Neuron (in vitro differentiated cells): ENCODE measurements around the gene CALHM3.
"Not testable (repeated sequence)": the region's sequence is repeated elsewhere in the genome, so short reads cannot be mapped to it uniquely, and the experiment has no call there.

Source experiments
- H2AFZ ChIP-seq: one replicate; pipeline ENCODE4 v1.6.1; 2013; ENCODE audit warnings: low read depth, mild to moderate bottlenecking, inconsistent platforms, low read length, moderate library complexity
- H3K27me3 ChIP-seq: one replicate; pipeline ENCODE4 v1.6.1; 2013; ENCODE audit warnings: low read length; ENCODE audit not compliant: insufficient read depth
- H3K36me3 ChIP-seq: one replicate; pipeline ENCODE4 v1.6.1; 2013; ENCODE audit warnings: low read length; ENCODE audit not compliant: insufficient read depth
- H3K4me1 ChIP-seq: one replicate; pipeline ENCODE4 v1.6.1; 2013; ENCODE audit warnings: low read length; ENCODE audit not compliant: insufficient read depth
- H3K4me3 ChIP-seq: 2 replicates; pipeline ENCODE4 v1.5.1; 2013; ENCODE audit warnings: mild to moderate bottlenecking, low read length, moderate library complexity
- H3K9me3 ChIP-seq: one replicate; pipeline ENCODE4 v1.6.1; 2013; ENCODE audit warnings: low read length

Gene CALHM3

DNA sequence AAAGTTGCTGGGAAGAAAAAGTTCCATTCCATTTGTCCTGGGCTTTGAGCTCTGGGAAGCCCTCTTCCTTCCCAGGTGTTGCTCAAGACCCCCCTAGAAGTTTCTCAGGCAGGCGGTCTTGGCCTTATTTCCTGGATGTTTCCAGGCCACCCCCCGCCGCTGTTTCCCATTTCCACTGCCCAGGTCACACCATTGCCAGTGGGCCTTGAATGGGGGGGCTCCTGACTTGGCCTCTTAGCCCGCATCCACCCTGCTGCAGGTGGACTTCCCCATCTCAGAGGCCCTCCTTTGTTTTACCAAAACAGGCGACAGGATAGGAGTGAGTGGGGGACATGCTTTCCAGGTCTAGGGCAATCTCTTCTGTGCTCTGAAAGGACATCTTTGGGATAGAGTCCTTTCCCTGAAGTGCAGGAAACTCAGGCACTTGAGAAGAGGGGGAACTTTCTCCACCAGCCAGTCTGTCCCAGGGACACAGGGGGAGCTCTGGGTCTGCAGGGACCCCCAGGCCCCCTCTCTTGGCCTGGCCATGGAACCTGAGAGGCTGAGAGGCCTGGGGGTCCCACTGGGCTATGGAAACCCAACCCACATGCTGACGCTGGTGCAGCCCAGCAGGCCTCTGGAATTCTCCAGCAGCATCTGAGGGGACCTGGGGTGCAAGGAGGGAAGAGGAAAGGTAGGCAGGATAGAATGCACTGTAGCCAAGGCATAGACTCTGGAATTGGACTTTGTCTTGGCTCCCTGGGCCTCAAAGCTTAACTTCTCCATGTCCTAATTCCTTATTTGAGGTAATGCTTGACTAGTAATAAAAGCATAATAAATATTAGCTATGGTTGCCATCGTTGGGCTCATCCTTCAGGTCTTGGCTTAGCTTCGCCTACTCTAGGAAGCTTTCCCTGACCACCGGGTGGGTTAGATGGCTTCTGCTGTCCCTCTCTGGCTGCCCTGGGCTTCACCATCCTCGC lies 32.0 kb upstream of the CALHM3 start:
- H3K4me1 ChIP-seq, result no peaks in the 10 kb centered on the region
- H3K27me3 ChIP-seq, result peaks cover 9% of the 10 kb centered on the region
- no peak overlapping the region for H2AFZ ChIP-seq
- H3K4me3 ChIP-seq, result no peak overlapping the region
- no peaks in the 10 kb centered on the region for H3K9me3 ChIP-seq
- H3K36me3 ChIP-seq, result no peaks in the 10 kb centered on the region

DNA sequence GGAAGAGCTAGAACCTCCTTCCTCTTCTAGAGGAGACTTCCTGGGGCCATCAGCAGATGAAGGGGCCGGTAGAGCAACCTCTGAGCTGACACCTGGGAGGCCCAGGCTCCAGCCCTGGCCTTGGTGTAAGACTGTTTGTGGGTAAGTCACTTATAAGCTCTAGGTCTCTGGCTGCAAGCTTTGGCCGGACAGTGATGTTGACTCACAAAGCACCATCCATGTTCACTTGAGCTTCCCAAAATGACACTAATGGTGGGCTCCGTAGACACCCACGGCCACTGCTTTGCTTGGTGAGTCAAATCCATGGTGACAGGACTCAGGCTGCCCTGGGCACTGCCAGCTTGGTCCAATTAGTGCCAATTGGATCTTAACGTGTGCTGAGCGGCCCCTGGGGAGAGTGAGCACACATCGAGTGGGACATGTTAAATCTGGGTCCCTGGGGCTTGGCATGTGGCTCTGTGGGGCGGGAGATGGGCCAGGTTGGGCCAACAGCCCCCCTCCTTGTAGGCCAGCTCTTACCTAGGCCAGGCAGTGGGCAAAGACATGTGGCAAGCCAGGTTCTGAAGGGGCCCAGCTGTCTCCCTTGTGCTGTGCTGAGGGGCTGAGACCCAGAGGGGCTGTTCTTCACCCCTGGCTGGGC lies 31.1 kb upstream of the CALHM3 start:
- H3K36me3 ChIP-seq, result no peaks in the 10 kb centered on the region
- H3K4me1 ChIP-seq, result no peaks in the 10 kb centered on the region
- H3K27me3 ChIP-seq, result peaks cover 10% of the 10 kb centered on the region
- no peak overlapping the region for H2AFZ ChIP-seq
- no peak overlapping the region for H3K4me3 ChIP-seq
- no peaks in the 10 kb centered on the region for H3K9me3 ChIP-seq

DNA sequence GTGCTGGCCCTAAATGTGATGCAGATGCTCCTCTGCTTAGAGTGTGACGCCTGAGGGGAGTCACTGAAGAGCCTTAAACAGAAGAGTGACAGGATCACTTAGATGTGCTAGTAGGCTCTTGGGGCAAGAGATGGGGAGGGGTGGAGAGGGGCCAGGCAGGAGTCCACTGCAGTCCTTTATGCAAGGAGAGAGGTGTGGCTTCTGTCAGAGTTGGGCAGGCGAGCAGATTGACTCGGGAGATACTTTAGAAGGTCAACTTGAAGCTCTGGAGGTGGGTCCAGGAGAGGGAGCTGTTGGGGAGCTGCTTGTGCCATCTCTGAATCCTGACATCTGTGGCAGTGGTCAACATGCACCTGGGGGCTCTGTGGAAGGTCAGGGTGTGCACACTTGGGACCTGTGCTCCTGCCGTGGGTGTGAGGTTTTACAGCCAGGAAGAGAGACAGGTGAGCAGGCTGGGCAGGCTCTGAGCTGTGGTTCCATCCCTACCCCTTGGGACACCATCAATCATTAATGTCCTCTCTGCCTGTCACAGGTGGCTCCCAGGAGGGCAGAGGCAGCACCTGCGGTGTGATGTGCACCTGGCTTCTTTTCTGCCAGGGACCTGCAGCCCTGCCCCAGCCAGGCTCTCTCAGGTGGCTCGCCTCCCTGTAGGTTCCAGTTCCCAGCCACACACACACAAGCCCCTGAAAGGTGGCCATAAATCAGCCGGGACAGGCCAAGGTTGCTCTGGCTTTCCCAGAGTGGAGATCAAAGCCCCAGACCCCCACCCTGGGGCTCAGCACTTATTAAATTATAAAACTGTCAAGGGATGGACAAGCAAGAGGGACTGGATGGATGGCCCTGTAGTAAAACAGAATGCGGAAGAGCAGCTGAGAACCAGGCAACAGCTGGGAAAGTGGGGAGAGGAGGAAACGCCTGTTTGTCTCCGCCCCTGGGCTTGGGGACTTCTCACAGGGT lies 28.5 kb upstream of the CALHM3 start:
- Histone ChIP-seq H3K4me3 (no peak overlapping the region), H3K36me3 (no peaks in the 10 kb centered on the region), H2AFZ (no peak overlapping the region), H3K27me3 (peaks cover 10% of the 10 kb centered on the region), H3K9me3 (no peaks in the 10 kb centered on the region), H3K4me1 (peaks cover 2% of the 10 kb centered on the region)

DNA sequence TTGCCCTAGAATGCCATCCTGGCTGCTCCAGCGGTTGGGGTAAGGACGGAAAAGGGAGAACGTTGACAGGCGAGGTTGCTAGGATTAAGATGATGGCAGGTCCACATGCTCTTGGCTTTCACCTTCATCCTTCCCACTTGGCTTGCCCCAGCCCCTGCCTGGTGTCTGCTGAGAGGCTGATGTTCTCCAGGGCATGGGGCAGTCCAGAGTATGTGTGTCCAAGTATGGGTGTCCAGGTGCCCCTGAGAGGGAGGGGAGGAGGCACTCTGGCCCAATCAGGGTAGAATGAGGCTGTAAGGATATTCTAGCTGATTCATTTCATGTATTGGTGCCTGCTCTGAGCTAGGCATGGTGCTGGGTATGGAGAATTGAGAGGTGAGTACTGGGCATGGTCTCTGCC lies 27.0 kb upstream of the CALHM3 start:
- Histone ChIP-seq H3K4me3 (no peak overlapping the region), H3K4me1 (peaks cover 3% of the 10 kb centered on the region), H2AFZ (no peak overlapping the region), H3K27me3 (peaks cover 8% of the 10 kb centered on the region), H3K9me3 (no peaks in the 10 kb centered on the region), H3K36me3 (no peaks in the 10 kb centered on the region)

DNA sequence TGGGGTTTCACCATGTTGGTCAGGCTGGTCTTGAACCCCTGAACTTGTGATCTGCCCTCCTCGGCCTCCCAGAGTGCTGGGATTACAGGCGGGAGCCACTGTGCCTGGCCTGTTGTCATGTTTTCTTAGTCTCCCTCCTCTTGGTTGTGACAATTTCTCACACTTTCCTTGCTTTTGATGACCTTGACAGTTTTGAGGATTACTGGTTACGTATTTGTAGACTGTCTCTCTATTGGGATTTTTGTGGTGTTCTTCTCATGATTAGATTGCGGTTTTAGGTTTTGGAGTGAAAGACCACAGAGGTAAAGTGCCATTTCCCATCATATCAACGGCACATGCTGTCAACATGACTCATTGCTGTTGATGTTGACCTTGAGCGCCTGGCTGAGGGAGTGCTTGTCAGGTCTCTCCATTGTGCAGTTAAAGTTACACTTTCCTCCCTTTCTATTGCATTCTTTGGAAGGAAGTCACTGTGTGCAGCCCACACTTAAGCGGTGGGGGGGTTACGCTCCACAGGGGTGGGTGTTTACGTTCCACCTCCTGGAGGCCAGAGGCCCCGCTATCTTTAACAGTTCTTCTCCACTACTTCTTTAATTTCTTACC lies 25.2 kb upstream of the CALHM3 start:
- no peak overlapping the region for H2AFZ ChIP-seq
- H3K4me3 ChIP-seq, result no peak overlapping the region
- peaks cover 5% of the 10 kb centered on the region for H3K4me1 ChIP-seq
- H3K9me3 ChIP-seq, result no peaks in the 10 kb centered on the region
- H3K27me3 ChIP-seq, result peaks cover 15% of the 10 kb centered on the region
- H3K36me3 ChIP-seq, result no peaks in the 10 kb centered on the region

DNA sequence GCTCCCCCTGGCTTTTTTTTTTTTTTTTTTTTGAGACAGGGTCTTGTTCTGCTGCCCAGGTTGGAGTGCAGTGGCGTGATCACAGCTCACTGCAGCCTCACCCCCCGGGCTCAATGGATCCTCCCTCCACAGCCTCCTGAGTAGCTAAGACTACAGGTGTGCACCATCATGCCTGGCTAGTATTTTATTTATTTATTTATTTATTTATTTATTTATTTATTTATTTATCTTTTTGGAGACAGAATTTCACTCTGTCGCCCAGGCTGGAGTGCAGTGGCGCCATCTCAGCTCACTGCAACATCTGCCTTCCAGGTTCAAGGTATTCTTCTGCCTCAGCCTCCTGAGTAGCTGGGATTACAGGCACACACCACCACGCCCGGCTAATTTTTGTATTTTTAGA lies 24.7 kb upstream of the CALHM3 start:
- H3K36me3 ChIP-seq, H3K9me3 ChIP-seq, H2AFZ ChIP-seq, H3K4me3 ChIP-seq, H3K4me1 ChIP-seq: not testable (repeated sequence)
- H3K27me3 ChIP-seq, result peaks cover 15% of the 10 kb centered on the region

DNA sequence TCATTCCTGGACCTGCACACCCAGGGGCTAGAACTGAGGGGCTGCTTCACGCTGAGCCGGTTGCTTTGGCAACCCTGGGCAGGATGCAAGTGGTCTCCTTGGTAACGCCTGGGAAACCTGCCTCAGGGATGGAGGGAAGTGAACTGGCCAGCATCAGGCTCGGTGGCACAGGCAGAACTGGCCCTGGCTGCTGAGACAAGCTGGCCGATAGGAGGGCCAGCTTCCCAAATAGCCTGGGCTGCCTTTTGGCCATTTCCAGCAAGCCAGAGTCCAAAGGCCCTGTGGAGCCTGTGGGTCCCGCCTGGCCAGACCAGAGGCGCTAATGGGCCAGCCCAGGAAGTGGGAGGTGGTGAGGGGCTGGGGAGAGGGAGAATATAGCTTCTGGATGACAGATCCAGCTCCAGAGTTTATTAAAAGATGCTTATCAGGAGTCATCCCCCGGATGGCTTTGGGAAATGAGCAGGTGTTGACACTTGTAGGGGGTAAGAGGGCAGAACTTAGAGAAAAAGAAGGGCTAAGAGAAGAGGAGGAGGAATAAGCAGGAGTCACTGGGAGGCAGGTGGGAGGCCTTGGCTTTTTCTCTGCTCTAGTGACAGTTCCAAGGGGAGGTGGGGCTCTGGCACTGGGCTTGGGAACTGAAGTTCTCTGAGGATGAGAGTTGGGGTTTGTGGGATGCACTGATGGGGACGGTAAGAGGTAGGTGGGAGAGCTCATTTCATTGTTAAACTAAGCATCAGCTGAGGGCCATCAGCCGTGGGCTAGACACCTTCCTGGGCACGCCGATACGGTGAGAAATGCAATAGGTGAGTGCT lies 24.0 kb upstream of the CALHM3 start:
- Histone ChIP-seq H3K27me3 (peaks cover 15% of the 10 kb centered on the region), H3K4me3 (no peak overlapping the region), H3K9me3 (no peaks in the 10 kb centered on the region), H3K36me3 (no peaks in the 10 kb centered on the region), H3K4me1 (peaks cover 5% of the 10 kb centered on the region), H2AFZ (no peak overlapping the region)

DNA sequence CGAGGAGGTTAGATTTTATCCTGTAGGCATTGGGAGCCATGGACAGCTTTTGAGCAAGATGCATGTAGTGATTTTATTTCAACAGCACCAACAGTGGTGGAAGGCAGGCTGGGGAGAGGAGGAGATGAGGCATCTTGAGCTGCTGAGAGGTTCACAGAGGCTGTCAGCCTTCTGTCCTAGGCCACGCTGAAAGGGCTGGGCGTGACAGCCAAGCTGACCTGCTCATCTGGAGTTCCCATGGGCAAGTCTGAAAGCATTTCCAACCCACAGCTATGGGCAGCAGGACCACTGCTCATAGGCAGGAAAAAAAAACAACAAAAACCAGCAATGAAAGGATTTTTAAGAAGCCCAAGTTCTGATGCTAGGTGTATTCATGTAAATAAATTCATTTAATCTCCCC lies 22.1 kb upstream of the CALHM3 start:
- H3K27me3 ChIP-seq, result peaks cover 11% of the 10 kb centered on the region
- H3K4me1 ChIP-seq, result peaks cover 5% of the 10 kb centered on the region
- no peaks in the 10 kb centered on the region for H3K36me3 ChIP-seq
- H3K9me3 ChIP-seq, result no peaks in the 10 kb centered on the region
- no peak overlapping the region for H2AFZ ChIP-seq
- H3K4me3 ChIP-seq, result no peak overlapping the region

DNA sequence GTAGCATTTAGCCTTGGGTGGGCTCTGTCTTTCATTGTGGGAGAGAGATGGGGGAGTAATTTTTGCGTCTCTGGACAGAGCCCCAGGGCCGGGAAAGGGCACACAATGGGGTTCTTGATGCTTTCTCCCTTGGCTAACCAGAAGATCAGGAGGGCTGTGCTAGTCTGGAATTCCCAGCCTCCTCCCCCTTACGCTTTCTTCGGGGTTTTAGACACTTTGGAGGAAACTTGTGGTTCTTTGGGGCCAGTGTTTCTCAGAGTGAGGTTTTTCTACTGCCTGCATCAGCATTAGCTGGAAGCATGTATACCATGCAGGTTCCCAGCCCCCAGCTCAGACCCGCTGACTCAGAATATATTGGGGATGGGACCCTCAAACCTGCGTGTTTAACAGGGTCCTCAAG lies 21.4 kb upstream of the CALHM3 start:
- Histone ChIP-seq H3K36me3 (no peaks in the 10 kb centered on the region), H3K27me3 (peaks cover 10% of the 10 kb centered on the region), H3K9me3 (no peaks in the 10 kb centered on the region), H3K4me1 (peaks cover 5% of the 10 kb centered on the region), H3K4me3 (no peak overlapping the region), H2AFZ (no peak overlapping the region)

DNA sequence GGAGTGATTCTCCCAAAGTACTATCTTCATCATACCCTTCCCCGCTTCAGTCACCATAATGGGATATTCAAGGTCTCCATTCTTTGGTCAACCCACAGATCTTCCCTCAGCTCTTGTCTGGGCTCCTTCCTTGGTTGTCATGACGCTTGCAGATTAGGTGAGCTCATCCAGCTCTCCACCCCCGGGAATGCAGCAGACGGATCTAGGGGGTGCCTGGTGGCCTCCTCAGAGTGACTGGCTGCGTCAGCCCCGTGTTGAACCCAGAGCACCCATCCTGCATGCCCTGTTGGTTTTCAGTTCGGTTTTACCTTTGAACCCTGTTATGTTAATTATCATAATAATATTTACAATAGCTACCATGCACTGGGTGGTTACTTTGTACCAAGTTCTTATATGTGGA lies 20.8 kb upstream of the CALHM3 start:
- Histone ChIP-seq H3K36me3 (no peaks in the 10 kb centered on the region), H3K9me3 (no peaks in the 10 kb centered on the region), H3K4me3 (no peak overlapping the region), H3K27me3 (peaks cover 16% of the 10 kb centered on the region), H2AFZ (no peak overlapping the region), H3K4me1 (peaks cover 5% of the 10 kb centered on the region)

DNA sequence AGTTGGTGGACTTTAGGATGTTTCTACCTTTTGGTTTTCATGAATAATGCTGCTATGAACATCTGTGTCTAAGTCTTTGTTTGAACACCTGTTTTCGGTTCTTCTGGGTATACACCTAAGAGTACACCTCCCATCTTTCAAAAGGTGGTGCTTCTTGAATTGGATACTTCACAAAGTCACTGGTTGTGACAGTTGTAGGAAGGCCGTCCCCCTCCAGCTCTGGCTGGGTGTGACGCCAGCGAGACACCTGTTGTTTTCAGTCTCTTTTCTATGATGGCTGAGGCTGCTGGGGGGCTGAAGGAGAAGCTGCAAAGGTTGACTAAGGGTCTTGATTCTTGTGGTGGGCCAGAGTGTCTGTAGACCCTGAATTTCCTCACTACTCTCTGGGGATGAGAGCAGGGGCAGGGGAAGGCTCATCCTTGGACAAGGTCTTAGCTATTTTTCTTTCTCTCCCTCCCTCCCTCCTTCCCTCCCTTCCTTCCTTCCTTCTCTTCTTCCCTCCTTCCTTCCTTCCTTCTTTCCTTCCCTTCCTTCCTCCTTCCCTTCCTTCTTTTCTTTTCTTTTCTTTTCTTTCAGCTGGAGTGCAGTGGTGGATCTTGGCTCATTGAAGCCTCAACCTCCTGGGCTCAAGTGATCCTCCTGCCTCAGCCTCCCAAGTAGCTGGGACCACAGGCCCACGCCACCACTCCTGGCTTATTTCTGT lies 20.0 kb upstream of the CALHM3 start:
- H3K27me3 ChIP-seq, result peaks cover 24% of the 10 kb centered on the region
- no peak overlapping the region for H2AFZ ChIP-seq
- peaks cover 11% of the 10 kb centered on the region for H3K4me1 ChIP-seq
- H3K36me3 ChIP-seq, result no peaks in the 10 kb centered on the region
- no peak overlapping the region for H3K4me3 ChIP-seq
- H3K9me3 ChIP-seq, result no peaks in the 10 kb centered on the region
